Measurements from ENCODE around the gene IGSF9. TPM values are rescaled to one million over a fixed set of nuclear protein-coding genes. Genes with fewer than 3 reads are reported as not detected.

The IGSF9 gene
- total RNA-seq, 1 donor from 2014 or later: 2.2 TPM

- intact Hi-C loops (cut with DNase I): loop anchor here (5.0 to 10.0 kb wide), 2 partner anchors 96 to 728 kb away; no protein-coding TSS in a partner anchor
These were observed 52.5 kb downstream of the IGSF9 start for GRCh38 chr1:159892944-159893343.

GRCh38 chr1:159891275-159892157 lies 53.9 kb downstream of the IGSF9 start:
- H3K27ac ChIP-seq: peak overlapping the region; percentile 78
- H3K27me3 ChIP-seq: no peaks in the 10 kb centered on the region

More at GRCh38 chr1:159892944-159893343, 52.5 kb downstream of the IGSF9 start:
- ATAC-seq (no peak), DNase-seq (no peak)
- Histone ChIP-seq H3K4me1 (peaks cover 24% of the 10 kb centered on the region), H3K4me3 (no peak overlapping the region), H3K27ac (no peak overlapping the region), H3K27me3 (no peaks in the 10 kb centered on the region), H3K36me3 (no peaks in the 10 kb centered on the region), H3K9me3 (no peaks in the 10 kb centered on the region)
- TF ChIP-seq CTCF (IDR thresholded peaks at IDR 0.05): no peak

GRCh38 chr1:159890390-159890789 lies 55.0 kb downstream of the IGSF9 start:
- TF ChIP-seq CTCF (IDR thresholded peaks at IDR 0.05): no peak
- no peak for DNase-seq
- H3K36me3 ChIP-seq: no peaks in the 10 kb centered on the region
- ATAC-seq: no peak
- H3K27ac ChIP-seq: peak overlapping the region; percentile 78
- H3K4me3 ChIP-seq: no peak overlapping the region
- intact Hi-C loops (cut with DNase I): loop anchor here (5.0 to 10.0 kb wide), 2 partner anchors 93 to 726 kb away; no protein-coding TSS in a partner anchor
- H3K9me3 ChIP-seq: no peaks in the 10 kb centered on the region
- no peaks in the 10 kb centered on the region for H3K27me3 ChIP-seq
- peaks cover 14% of the 10 kb centered on the region for H3K4me1 ChIP-seq

More at GRCh38 chr1:159891275-159892157, 53.9 kb downstream of the IGSF9 start:
- ATAC-seq: peak; percentile 97
- TF ChIP-seq CTCF (IDR thresholded peaks at IDR 0.05): peak; percentile 97
- no peaks in the 10 kb centered on the region for H3K36me3 ChIP-seq
- peak; percentile 90 for DNase-seq
- H3K4me1 ChIP-seq: peaks cover 23% of the 10 kb centered on the region
- intact Hi-C loops (cut with DNase I): loop anchor here (5.0 to 10.0 kb wide), 2 partner anchors 94 to 727 kb away; no protein-coding TSS in a partner anchor
- H3K4me3 ChIP-seq: no peak overlapping the region
- no peaks in the 10 kb centered on the region for H3K9me3 ChIP-seq

- Histone ChIP-seq H3K4me1 (peaks cover 14% of the 10 kb centered on the region), H3K27ac (peak overlapping the region; percentile 78), H3K4me3 (no peak overlapping the region), H3K36me3 (no peaks in the 10 kb centered on the region), H3K9me3 (no peaks in the 10 kb centered on the region), H3K27me3 (no peaks in the 10 kb centered on the region)
- no peak for TF ChIP-seq CTCF (IDR thresholded peaks at IDR 0.05)
- intact Hi-C loops (cut with DNase I): loop anchor here (5.0 to 10.0 kb wide), 2 partner anchors 93 to 725 kb away; no protein-coding TSS in a partner anchor
- ATAC-seq (peak; percentile 84), DNase-seq (no peak)
These were observed 55.6 kb downstream of the IGSF9 start for GRCh38 chr1:159889821-159890252.

GRCh38 chr1:159889202-159889601 lies 56.2 kb downstream of the IGSF9 start:
- Histone ChIP-seq H3K27ac (peak overlapping the region; percentile 78), H3K4me3 (no peak overlapping the region), H3K9me3 (no peaks in the 10 kb centered on the region), H3K4me1 (peaks cover 14% of the 10 kb centered on the region), H3K36me3 (no peaks in the 10 kb centered on the region), H3K27me3 (no peaks in the 10 kb centered on the region)
- intact Hi-C loops (cut with DNase I): no loop called here
- ATAC-seq (no peak), DNase-seq (no peak)
- TF ChIP-seq CTCF (IDR thresholded peaks at IDR 0.05): no peak
